ENCODE data around the gene CPED1.

Gene CPED1

GRCh38 chr7:121153995-121154394 lies 165.5 kb downstream of the CPED1 start:
- H3K36me3 ChIP-seq (ENCODE audit: insufficient read depth, low read length) = no peaks in the 10 kb centered on the region
- no peak overlapping the region for H3K4me3 ChIP-seq (ENCODE audit: low read length)
- no peaks in the 10 kb centered on the region for H3K27me3 ChIP-seq (ENCODE audit: control insufficient read depth, insufficient read depth, low read length)
- no peaks in the 10 kb centered on the region for H3K9me3 ChIP-seq (replicated peaks; ENCODE audit: low read length)
- no peaks in the 10 kb centered on the region for H3K4me1 ChIP-seq (ENCODE audit: control insufficient read depth, insufficient read depth, low read length)
- no peak overlapping the region for H3K4me2 ChIP-seq (ENCODE audit: low read length)
- no peak overlapping the region for H3K9ac ChIP-seq (ENCODE audit: low read depth, low read length)

- Histone ChIP-seq H3K9ac (ENCODE audit: low read depth, low read length) (no peak overlapping the region), H3K4me1 (ENCODE audit: control insufficient read depth, insufficient read depth, low read length) (no peaks in the 10 kb centered on the region), H3K9me3 (replicated peaks; ENCODE audit: low read length) (no peaks in the 10 kb centered on the region), H3K4me3 (ENCODE audit: low read length) (no peak overlapping the region), H3K36me3 (ENCODE audit: insufficient read depth, low read length) (no peaks in the 10 kb centered on the region), H3K4me2 (ENCODE audit: low read length) (no peak overlapping the region), H3K27me3 (ENCODE audit: control insufficient read depth, insufficient read depth, low read length) (no peaks in the 10 kb centered on the region)
Observed at GRCh38 chr7:121156825-121157224, 168.3 kb downstream of the CPED1 start.

- no peaks in the 10 kb centered on the region for H3K27me3 ChIP-seq (ENCODE audit: control insufficient read depth, insufficient read depth, low read length)
- no peak overlapping the region for H3K4me2 ChIP-seq (ENCODE audit: low read length)
- no peaks in the 10 kb centered on the region for H3K9me3 ChIP-seq (replicated peaks; ENCODE audit: low read length)
- no peaks in the 10 kb centered on the region for H3K4me1 ChIP-seq (ENCODE audit: control insufficient read depth, insufficient read depth, low read length)
- H3K36me3 ChIP-seq (ENCODE audit: insufficient read depth, low read length) = no peaks in the 10 kb centered on the region
- H3K4me3 ChIP-seq (ENCODE audit: low read length) = no peak overlapping the region
- no peak overlapping the region for H3K9ac ChIP-seq (ENCODE audit: low read depth, low read length)
Observed at GRCh38 chr7:121157341-121157751, 168.8 kb downstream of the CPED1 start.

GRCh38 chr7:121157885-121158590 lies 169.5 kb downstream of the CPED1 start:
- Histone ChIP-seq H3K27me3 (ENCODE audit: control insufficient read depth, insufficient read depth, low read length) (no peaks in the 10 kb centered on the region), H3K4me1 (ENCODE audit: control insufficient read depth, insufficient read depth, low read length) (no peaks in the 10 kb centered on the region), H3K4me3 (ENCODE audit: low read length) (no peak overlapping the region), H3K4me2 (ENCODE audit: low read length) (no peak overlapping the region), H3K9ac (ENCODE audit: low read depth, low read length) (no peak overlapping the region), H3K36me3 (ENCODE audit: insufficient read depth, low read length) (no peaks in the 10 kb centered on the region), H3K9me3 (replicated peaks; ENCODE audit: low read length) (no peaks in the 10 kb centered on the region)

GRCh38 chr7:121158665-121159064 lies 170.2 kb downstream of the CPED1 start:
- no peaks in the 10 kb centered on the region for H3K9me3 ChIP-seq (replicated peaks; ENCODE audit: low read length)
- no peak overlapping the region for H3K4me2 ChIP-seq (ENCODE audit: low read length)
- no peak overlapping the region for H3K4me3 ChIP-seq (ENCODE audit: low read length)
- no peaks in the 10 kb centered on the region for H3K27me3 ChIP-seq (ENCODE audit: control insufficient read depth, insufficient read depth, low read length)
- no peak overlapping the region for H3K9ac ChIP-seq (ENCODE audit: low read depth, low read length)
- H3K36me3 ChIP-seq (ENCODE audit: insufficient read depth, low read length) = no peaks in the 10 kb centered on the region
- no peaks in the 10 kb centered on the region for H3K4me1 ChIP-seq (ENCODE audit: control insufficient read depth, insufficient read depth, low read length)

GRCh38 chr7:121159553-121159952 lies 171.0 kb downstream of the CPED1 start:
- no peak overlapping the region for H3K4me2 ChIP-seq (ENCODE audit: low read length)
- no peaks in the 10 kb centered on the region for H3K36me3 ChIP-seq (ENCODE audit: insufficient read depth, low read length)
- no peak overlapping the region for H3K4me3 ChIP-seq (ENCODE audit: low read length)
- H3K4me1 ChIP-seq (ENCODE audit: control insufficient read depth, insufficient read depth, low read length) = no peaks in the 10 kb centered on the region
- no peak overlapping the region for H3K9ac ChIP-seq (ENCODE audit: low read depth, low read length)
- H3K9me3 ChIP-seq (replicated peaks; ENCODE audit: low read length) = no peaks in the 10 kb centered on the region
- H3K27me3 ChIP-seq (ENCODE audit: control insufficient read depth, insufficient read depth, low read length) = no peaks in the 10 kb centered on the region

- no peak overlapping the region for H3K9ac ChIP-seq (ENCODE audit: low read depth, low read length)
- H3K9me3 ChIP-seq (replicated peaks; ENCODE audit: low read length) = no peaks in the 10 kb centered on the region
- no peak overlapping the region for H3K4me3 ChIP-seq (ENCODE audit: low read length)
- H3K27me3 ChIP-seq (ENCODE audit: control insufficient read depth, insufficient read depth, low read length) = no peaks in the 10 kb centered on the region
- H3K4me2 ChIP-seq (ENCODE audit: low read length) = no peak overlapping the region
- no peaks in the 10 kb centered on the region for H3K36me3 ChIP-seq (ENCODE audit: insufficient read depth, low read length)
- H3K4me1 ChIP-seq (ENCODE audit: control insufficient read depth, insufficient read depth, low read length) = no peaks in the 10 kb centered on the region
Observed at GRCh38 chr7:121160150-121161008, 171.9 kb downstream of the CPED1 start.

GRCh38 chr7:121163699-121164098 lies 175.2 kb downstream of the CPED1 start:
- no peaks in the 10 kb centered on the region for H3K36me3 ChIP-seq (ENCODE audit: insufficient read depth, low read length)
- no peak overlapping the region for H3K9ac ChIP-seq (ENCODE audit: low read depth, low read length)
- no peak overlapping the region for H3K4me3 ChIP-seq (ENCODE audit: low read length)
- no peaks in the 10 kb centered on the region for H3K27me3 ChIP-seq (ENCODE audit: control insufficient read depth, insufficient read depth, low read length)
- H3K4me2 ChIP-seq (ENCODE audit: low read length) = no peak overlapping the region
- no peaks in the 10 kb centered on the region for H3K4me1 ChIP-seq (ENCODE audit: control insufficient read depth, insufficient read depth, low read length)
- no peaks in the 10 kb centered on the region for H3K9me3 ChIP-seq (replicated peaks; ENCODE audit: low read length)

GRCh38 chr7:121164247-121164646 lies 175.7 kb downstream of the CPED1 start:
- Histone ChIP-seq H3K36me3 (ENCODE audit: insufficient read depth, low read length) (no peaks in the 10 kb centered on the region), H3K9ac (ENCODE audit: low read depth, low read length) (no peak overlapping the region), H3K4me2 (ENCODE audit: low read length) (no peak overlapping the region), H3K4me1 (ENCODE audit: control insufficient read depth, insufficient read depth, low read length) (no peaks in the 10 kb centered on the region), H3K9me3 (replicated peaks; ENCODE audit: low read length) (no peaks in the 10 kb centered on the region), H3K4me3 (ENCODE audit: low read length) (no peak overlapping the region), H3K27me3 (ENCODE audit: control insufficient read depth, insufficient read depth, low read length) (no peaks in the 10 kb centered on the region)

GRCh38 chr7:121166916-121167315 lies 178.4 kb downstream of the CPED1 start:
- no peak overlapping the region for H3K9ac ChIP-seq (ENCODE audit: low read depth, low read length)
- H3K27me3 ChIP-seq (ENCODE audit: control insufficient read depth, insufficient read depth, low read length) = no peaks in the 10 kb centered on the region
- no peaks in the 10 kb centered on the region for H3K36me3 ChIP-seq (ENCODE audit: insufficient read depth, low read length)
- H3K4me1 ChIP-seq (ENCODE audit: control insufficient read depth, insufficient read depth, low read length) = no peaks in the 10 kb centered on the region
- no peak overlapping the region for H3K4me3 ChIP-seq (ENCODE audit: low read length)
- no peaks in the 10 kb centered on the region for H3K9me3 ChIP-seq (replicated peaks; ENCODE audit: low read length)
- H3K4me2 ChIP-seq (ENCODE audit: low read length) = no peak overlapping the region

GRCh38 chr7:121167971-121168370 lies 179.5 kb downstream of the CPED1 start:
- Histone ChIP-seq H3K4me1 (ENCODE audit: control insufficient read depth, insufficient read depth, low read length) (no peaks in the 10 kb centered on the region), H3K27me3 (ENCODE audit: control insufficient read depth, insufficient read depth, low read length) (no peaks in the 10 kb centered on the region), H3K9ac (ENCODE audit: low read depth, low read length) (no peak overlapping the region), H3K9me3 (replicated peaks; ENCODE audit: low read length) (no peaks in the 10 kb centered on the region), H3K4me3 (ENCODE audit: low read length) (no peak overlapping the region), H3K4me2 (ENCODE audit: low read length) (no peak overlapping the region), H3K36me3 (ENCODE audit: insufficient read depth, low read length) (no peaks in the 10 kb centered on the region)

GRCh38 chr7:121169469-121169868 lies 181.0 kb downstream of the CPED1 start:
- no peaks in the 10 kb centered on the region for H3K4me1 ChIP-seq (ENCODE audit: control insufficient read depth, insufficient read depth, low read length)
- no peak overlapping the region for H3K4me2 ChIP-seq (ENCODE audit: low read length)
- no peak overlapping the region for H3K9ac ChIP-seq (ENCODE audit: low read depth, low read length)
- H3K9me3 ChIP-seq (replicated peaks; ENCODE audit: low read length) = no peaks in the 10 kb centered on the region
- no peaks in the 10 kb centered on the region for H3K36me3 ChIP-seq (ENCODE audit: insufficient read depth, low read length)
- H3K4me3 ChIP-seq (ENCODE audit: low read length) = no peak overlapping the region
- no peaks in the 10 kb centered on the region for H3K27me3 ChIP-seq (ENCODE audit: control insufficient read depth, insufficient read depth, low read length)

Measured in skeletal muscle satellite cell (primary cell).